Ovary (tissue), 3 donors: Measurements from ENCODE around the gene DPYSL3.

Experiments used
- CTCF ChIP-seq, 3 donors: fragments of 450-650 bp in 2 of 3; fragments of 200-600 bp in 1 of 3; IDR thresholded peaks; one replicate each; pipeline versions ENCODE4 v1.5.1 to v1.8.0; 2016 to 2022; ENCODE audit warnings: antibody characterized with exemption in 3 of 3, mild to moderate bottlenecking in 1 of 3
- EP300 ChIP-seq: sonication (generic); formaldehyde crosslinking; IDR thresholded peaks from one replicate; pipeline ENCODE4 v1.6.1; 2017; ENCODE audit warnings: antibody characterized with exemption
- POLR2A ChIP-seq: fragments of 450-650 bp; IDR thresholded peaks from one replicate; pipeline ENCODE4 v1.6.1; 2017; ENCODE audit warnings: antibody characterized with exemption, mild to moderate bottlenecking, moderate library complexity
- donor health status: DM: no; HTN: no; CAD: no.

- TF ChIP-seq CTCF (IDR thresholded peaks at IDR 0.05) (no peak), POLR2A (no peak), EP300 (no peak)
These were observed 148.3 kb downstream of the DPYSL3 start for GRCh38 chr5:147361441-147362175.
